Measurements from ENCODE around the gene CEP250.

DNA sequence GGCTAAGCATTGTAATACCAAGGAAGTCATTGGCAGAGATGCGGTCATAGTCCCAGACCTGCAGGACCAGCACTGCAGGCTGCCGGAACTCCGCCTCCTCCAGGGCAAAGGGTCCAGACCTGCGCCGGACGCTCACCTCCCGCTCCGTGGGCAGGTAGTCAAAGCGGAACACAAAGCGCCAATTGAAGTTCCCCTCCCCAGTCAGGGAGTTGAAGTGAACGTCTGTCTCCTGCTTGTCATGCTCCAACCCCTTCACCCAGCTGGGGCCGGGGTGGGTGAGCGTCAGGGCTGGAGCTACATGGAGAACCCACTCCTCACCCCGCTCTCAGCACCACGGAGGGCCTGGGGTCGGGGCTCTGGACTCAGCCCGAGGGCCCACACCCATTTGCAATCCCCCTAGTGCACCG is 104.7 kb downstream of the CEP250 start:
- TF ChIP-seq, protein P1, sequence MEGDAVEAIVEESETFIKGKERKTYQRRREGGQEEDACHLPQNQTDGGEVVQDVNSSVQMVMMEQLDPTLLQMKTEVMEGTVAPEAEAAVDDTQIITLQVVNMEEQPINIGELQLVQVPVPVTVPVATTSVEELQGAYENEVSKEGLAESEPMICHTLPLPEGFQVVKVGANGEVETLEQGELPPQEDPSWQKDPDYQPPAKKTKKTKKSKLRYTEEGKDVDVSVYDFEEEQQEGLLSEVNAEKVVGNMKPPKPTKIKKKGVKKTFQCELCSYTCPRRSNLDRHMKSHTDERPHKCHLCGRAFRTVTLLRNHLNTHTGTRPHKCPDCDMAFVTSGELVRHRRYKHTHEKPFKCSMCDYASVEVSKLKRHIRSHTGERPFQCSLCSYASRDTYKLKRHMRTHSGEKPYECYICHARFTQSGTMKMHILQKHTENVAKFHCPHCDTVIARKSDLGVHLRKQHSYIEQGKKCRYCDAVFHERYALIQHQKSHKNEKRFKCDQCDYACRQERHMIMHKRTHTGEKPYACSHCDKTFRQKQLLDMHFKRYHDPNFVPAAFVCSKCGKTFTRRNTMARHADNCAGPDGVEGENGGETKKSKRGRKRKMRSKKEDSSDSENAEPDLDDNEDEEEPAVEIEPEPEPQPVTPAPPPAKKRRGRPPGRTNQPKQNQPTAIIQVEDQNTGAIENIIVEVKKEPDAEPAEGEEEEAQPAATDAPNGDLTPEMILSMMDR (IDR thresholded peaks at IDR 0.05) = no peak
- no peak for TF ChIP-seq ZFX (IDR thresholded peaks at IDR 0.05; ENCODE audit: borderline replicate concordance)

Measured in 22Rv1 (cell line).